ENCODE results near the gene ZNF331. TPM values are rescaled to one million over a fixed set of nuclear protein-coding genes. Genes with fewer than 3 reads are reported as not detected.

ZNF331 gene
- total RNA-seq, 1 experiment from 2014 or later: 57.2 TPM

DNA sequence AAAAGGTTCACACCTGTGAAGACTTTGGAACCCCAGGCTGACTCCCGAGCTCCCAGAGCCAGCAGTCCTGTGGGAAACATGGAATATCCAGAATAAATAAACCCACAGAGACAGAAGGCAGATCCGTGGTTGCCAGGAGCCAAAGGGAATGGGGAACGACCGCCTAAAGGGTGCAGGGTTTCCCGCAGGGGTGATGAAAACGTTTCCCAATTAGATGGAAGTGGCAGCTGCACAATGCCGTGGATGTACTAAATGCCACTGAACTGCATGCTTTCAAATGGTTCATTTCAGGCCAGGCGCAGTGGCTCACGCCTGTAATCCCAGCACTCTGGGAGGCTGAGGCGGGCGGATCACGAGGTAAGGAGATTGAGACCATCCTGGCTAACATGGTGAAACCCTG lies 70.4 kb downstream of the ZNF331 start:
- H2BK15ac ChIP-seq (ENCODE audit: low read depth, low read length): no peak overlapping the region
- no peak overlapping the region for H3K18ac ChIP-seq (ENCODE audit: insufficient read length, low read depth, low read length)
- no CpG with 5 or more reads among the region's 12 CpGs for WGBS (ENCODE audit: extremely low coverage, insufficient read length, low lambda C conversion rate)
- Mint-ChIP-seq H3K4me3 (no peak overlapping the region), H3K36me3 (ENCODE audit: insufficient read depth in 1 of 3, low read depth in 3 of 3) (no peaks in the 10 kb centered on the region), H3K27ac (no peak overlapping the region), H3K4me1 (peaks cover 26 to 31% of the 10 kb centered on the region in 2 experiments), H3K27me3 (ENCODE audit: low read depth) (no peaks in the 10 kb centered on the region), H3K9me3 (no peaks in the 10 kb centered on the region; a peak in 1 of 5 replicates)
- no peak overlapping the region for H3K27ac ChIP-seq (ENCODE audit: insufficient read length, low read depth, low read length)
- H3T11ph ChIP-seq (ENCODE audit: low read length): no peak overlapping the region
- H2AFZ ChIP-seq (ENCODE audit: low read length): no peak overlapping the region
- no peaks in the 10 kb centered on the region for H3K23me2 ChIP-seq (ENCODE audit: insufficient read length, low read depth, low read length, poor library complexity, severe bottlenecking)
- H3K4me2 ChIP-seq (ENCODE audit: insufficient read depth, insufficient read length, low read length): no peak overlapping the region
- H3K9me3 ChIP-seq (ENCODE audit: control insufficient read depth, low read depth, low read length): no peaks in the 10 kb centered on the region
- H3K14ac ChIP-seq (ENCODE audit: insufficient read depth, low read length): no peak overlapping the region
- no peak overlapping the region for H4K91ac ChIP-seq (ENCODE audit: insufficient read length, low read depth, low read length)
- H4K8ac ChIP-seq (replicated peaks; ENCODE audit: insufficient read length, low read depth, low read length): no peak overlapping the region
- no peaks in the 10 kb centered on the region for H3K79me1 ChIP-seq (ENCODE audit: insufficient read depth, low read depth, low read length, poor library complexity, severe bottlenecking)
- no peak overlapping the region for H2BK20ac ChIP-seq (ENCODE audit: low read depth, low read length, poor library complexity, severe bottlenecking)
- DNase-seq: no peak
- H3K9ac ChIP-seq (ENCODE audit: extremely low read depth, insufficient read length, low read length): no peak overlapping the region
- peaks cover 3% of the 10 kb centered on the region; the same call in 1 of the 2 replicates for H3K4me1 ChIP-seq (ENCODE audit: insufficient read depth, low read length)
- H3K23ac ChIP-seq (ENCODE audit: insufficient read length, low read depth, low read length): no peak overlapping the region
- H2AK5ac ChIP-seq (ENCODE audit: insufficient read length, low read length): no peak overlapping the region
- H4K5ac ChIP-seq (ENCODE audit: insufficient read length, low read depth, low read length): no peak overlapping the region
- H2BK120ac ChIP-seq (ENCODE audit: low read depth, low read length, poor library complexity, severe bottlenecking): no peak overlapping the region
- no peak overlapping the region for H3K4ac ChIP-seq (ENCODE audit: low read depth, low read length)
- H4K20me1 ChIP-seq (ENCODE audit: control insufficient read depth, insufficient read depth, insufficient read length): no peaks in the 10 kb centered on the region
- H3K79me2 ChIP-seq (ENCODE audit: insufficient read depth, low read length): no peaks in the 10 kb centered on the region
- TF ChIP-seq, protein P1, sequence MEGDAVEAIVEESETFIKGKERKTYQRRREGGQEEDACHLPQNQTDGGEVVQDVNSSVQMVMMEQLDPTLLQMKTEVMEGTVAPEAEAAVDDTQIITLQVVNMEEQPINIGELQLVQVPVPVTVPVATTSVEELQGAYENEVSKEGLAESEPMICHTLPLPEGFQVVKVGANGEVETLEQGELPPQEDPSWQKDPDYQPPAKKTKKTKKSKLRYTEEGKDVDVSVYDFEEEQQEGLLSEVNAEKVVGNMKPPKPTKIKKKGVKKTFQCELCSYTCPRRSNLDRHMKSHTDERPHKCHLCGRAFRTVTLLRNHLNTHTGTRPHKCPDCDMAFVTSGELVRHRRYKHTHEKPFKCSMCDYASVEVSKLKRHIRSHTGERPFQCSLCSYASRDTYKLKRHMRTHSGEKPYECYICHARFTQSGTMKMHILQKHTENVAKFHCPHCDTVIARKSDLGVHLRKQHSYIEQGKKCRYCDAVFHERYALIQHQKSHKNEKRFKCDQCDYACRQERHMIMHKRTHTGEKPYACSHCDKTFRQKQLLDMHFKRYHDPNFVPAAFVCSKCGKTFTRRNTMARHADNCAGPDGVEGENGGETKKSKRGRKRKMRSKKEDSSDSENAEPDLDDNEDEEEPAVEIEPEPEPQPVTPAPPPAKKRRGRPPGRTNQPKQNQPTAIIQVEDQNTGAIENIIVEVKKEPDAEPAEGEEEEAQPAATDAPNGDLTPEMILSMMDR (conservative IDR thresholded peaks at IDR 0.05): no peak
- H3K27me3 ChIP-seq (ENCODE audit: insufficient read depth, low read length): no peaks in the 10 kb centered on the region
- H3K56ac ChIP-seq (ENCODE audit: insufficient read length, low read depth, low read length): no peak overlapping the region
- H2BK5ac ChIP-seq (ENCODE audit: insufficient read length, low read length): no peak overlapping the region
- H2BK12ac ChIP-seq (ENCODE audit: insufficient read length, low read depth, low read length): no peak overlapping the region

All from H9 (cell line).